Activated B cell treated with CpG ODN at 0.5 μM for 24 hours (primary cell): ENCODE data around the gene FFAR4. TPM values are rescaled to one million over a fixed set of nuclear protein-coding genes. Genes with fewer than 3 reads are reported as not detected.

Experiments used
- ATAC-seq: fragments of 200-7000 bp; cut with Tn5 transposase; one replicate; pipeline ENCODE4 v1.10.0; 2021; ENCODE audit warnings: low read depth, mild to moderate bottlenecking, moderate library complexity
- CTCF ChIA-PET: fragments of 350-600 bp; sonication (Branson Sonifier 250); formaldehyde crosslinking; loops from one replicate; lab custom pipeline; 2021; ENCODE audit warnings: antibody characterized with exemption; lab: Charles Lee
- POLR2A ChIA-PET: fragments of 350-600 bp; sonication (Branson Sonifier 250); formaldehyde crosslinking; loops from one replicate; lab custom pipeline; 2021; ENCODE audit warnings: antibody characterized with exemption; lab: Charles Lee
- DNase-seq: peaks from one replicate; pipeline ENCODE4 v3.0.0; 2022
- H3K27ac Mint-ChIP-seq: one replicate; pipeline ENCODE4 v1.8.0; 2020; ENCODE audit warnings: mixed read lengths
- H3K27me3 Mint-ChIP-seq: one replicate; pipeline ENCODE4 v1.8.0; 2021; ENCODE audit warnings: mixed read lengths
- H3K36me3 Mint-ChIP-seq: one replicate; pipeline ENCODE4 v1.8.0; 2021; ENCODE audit warnings: low read depth, mixed read lengths
- H3K4me1 Mint-ChIP-seq: one replicate; pipeline ENCODE4 v1.8.0; 2021; ENCODE audit warnings: mixed read lengths
- H3K4me3 Mint-ChIP-seq: one replicate; pipeline ENCODE4 v1.8.0; 2020; ENCODE audit warnings: mild to moderate bottlenecking, mixed read lengths
- H3K9me3 Mint-ChIP-seq: one replicate; pipeline ENCODE4 v1.8.0; 2020; ENCODE audit warnings: mixed read lengths
- intact Hi-C: fragments of 100-400 bp; cut with micrococcal nuclease; formaldehyde crosslinking; loops from one replicate; pipeline ENCODE4 v1.15.1; 2024
- total RNA-seq: library from RNA; stranded (reverse); gene quantifications from 2 replicates; pipeline ENCODE4 v1.2.3, GENCODE V29; 2022
- TF ChIP-seq, protein P1 (sequence below): fragments of 200-600 bp; IDR thresholded peaks from one replicate; pipeline ENCODE4 v1.8.0; 2022; ENCODE audit warnings: antibody characterized with exemption, mild to moderate bottlenecking

The FFAR4 gene
- total RNA-seq, 1 donor from 2014 or later = not detected

DNA sequence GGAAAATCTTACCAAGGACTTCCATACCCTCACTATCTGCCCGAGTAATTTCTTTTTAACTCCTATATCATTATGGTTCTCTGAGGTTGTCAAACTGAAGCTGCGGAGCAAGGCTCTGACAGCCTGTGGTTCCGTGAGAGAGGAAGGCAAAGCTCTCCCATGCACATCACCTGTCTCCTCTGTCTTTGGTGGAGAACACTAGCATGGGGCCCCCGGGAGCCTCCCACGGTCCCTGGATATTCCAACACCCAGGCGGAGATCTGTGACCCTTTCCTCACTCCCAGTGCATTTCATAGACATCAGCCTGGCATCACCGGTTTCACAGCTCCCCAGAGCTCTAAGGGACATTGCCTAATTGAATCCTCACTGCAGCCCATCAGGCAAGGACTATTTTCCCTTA is 24.2 kb downstream of the FFAR4 start:
- POLR2A ChIA-PET = no interaction called here
- TF ChIP-seq, protein P1, sequence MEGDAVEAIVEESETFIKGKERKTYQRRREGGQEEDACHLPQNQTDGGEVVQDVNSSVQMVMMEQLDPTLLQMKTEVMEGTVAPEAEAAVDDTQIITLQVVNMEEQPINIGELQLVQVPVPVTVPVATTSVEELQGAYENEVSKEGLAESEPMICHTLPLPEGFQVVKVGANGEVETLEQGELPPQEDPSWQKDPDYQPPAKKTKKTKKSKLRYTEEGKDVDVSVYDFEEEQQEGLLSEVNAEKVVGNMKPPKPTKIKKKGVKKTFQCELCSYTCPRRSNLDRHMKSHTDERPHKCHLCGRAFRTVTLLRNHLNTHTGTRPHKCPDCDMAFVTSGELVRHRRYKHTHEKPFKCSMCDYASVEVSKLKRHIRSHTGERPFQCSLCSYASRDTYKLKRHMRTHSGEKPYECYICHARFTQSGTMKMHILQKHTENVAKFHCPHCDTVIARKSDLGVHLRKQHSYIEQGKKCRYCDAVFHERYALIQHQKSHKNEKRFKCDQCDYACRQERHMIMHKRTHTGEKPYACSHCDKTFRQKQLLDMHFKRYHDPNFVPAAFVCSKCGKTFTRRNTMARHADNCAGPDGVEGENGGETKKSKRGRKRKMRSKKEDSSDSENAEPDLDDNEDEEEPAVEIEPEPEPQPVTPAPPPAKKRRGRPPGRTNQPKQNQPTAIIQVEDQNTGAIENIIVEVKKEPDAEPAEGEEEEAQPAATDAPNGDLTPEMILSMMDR = no peak
- Mint-ChIP-seq H3K9me3 (no peaks in the 10 kb centered on the region), H3K36me3 (no peaks in the 10 kb centered on the region), H3K4me3 (no peak overlapping the region), H3K27ac (no peak overlapping the region), H3K4me1 (no peaks in the 10 kb centered on the region), H3K27me3 (peaks cover 5% of the 10 kb centered on the region)
- ATAC-seq (no peak), DNase-seq (no peak)
- CTCF ChIA-PET = no interaction called here
- intact Hi-C loops = no loop called here

DNA sequence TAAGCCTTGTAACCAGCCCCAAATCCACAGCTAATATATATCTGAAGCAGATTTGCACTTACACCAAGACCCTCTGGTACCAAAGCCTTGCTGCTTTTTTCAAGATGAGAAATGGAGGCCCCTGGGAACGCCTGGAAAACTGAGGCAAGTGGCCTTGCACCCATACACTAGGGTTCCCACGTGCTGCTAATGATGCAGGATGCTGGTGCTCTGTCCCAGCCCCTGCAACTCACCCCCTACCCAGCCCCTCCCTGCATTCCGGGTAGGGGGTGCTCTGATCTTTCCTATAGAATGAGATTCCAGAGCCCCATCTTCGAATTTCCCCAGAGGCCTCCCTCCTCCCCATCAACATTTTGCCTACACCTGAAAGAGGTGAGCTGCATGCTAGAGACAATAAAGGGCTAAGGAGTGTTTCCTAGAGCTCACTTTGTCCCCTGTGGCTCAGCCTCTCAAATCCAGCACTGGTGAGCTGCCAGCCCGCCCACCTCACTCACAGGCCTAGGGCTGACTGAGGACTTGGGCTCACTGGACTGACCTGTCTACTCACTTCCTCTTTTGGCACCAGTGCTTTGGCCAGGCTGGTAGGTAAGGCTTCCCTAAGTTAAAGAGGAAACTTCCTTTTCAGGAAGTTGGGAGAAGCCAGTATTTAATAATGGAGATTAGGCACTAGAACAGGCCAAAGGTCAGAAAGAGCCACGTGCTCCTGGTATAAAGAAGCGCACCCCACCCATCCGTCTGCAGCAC is 24.8 kb downstream of the FFAR4 start:
- CTCF ChIA-PET = no interaction called here
- ATAC-seq (no peak), DNase-seq (no peak)
- no peaks in the 10 kb centered on the region for H3K9me3 Mint-ChIP-seq
- H3K4me3 Mint-ChIP-seq = no peak overlapping the region
- H3K27me3 Mint-ChIP-seq = peaks cover 5% of the 10 kb centered on the region
- H3K36me3 Mint-ChIP-seq = no peaks in the 10 kb centered on the region
- H3K4me1 Mint-ChIP-seq = no peaks in the 10 kb centered on the region
- intact Hi-C loops = no loop called here
- POLR2A ChIA-PET = no interaction called here
- no peak overlapping the region for H3K27ac Mint-ChIP-seq
- TF ChIP-seq, protein P1 = no peak

DNA sequence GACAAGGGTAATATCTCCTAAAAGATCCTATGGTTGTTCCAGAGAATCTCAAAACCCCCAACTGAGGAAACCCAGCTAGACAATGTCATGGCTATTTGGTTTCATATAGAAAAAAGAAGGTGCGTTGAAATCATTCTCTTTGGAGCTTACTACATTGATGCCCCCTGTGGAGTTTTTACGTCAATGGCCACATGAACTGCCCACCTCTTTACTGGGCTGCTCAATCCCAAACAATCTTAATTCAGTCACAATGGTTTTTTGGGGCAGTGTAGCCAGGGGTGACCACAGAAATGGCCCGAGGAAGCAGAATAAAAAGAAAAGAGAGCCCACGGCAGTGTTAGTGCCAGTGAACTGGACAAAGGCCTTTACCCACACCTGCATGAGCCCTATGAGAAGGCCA is 26.8 kb downstream of the FFAR4 start:
- H3K4me3 Mint-ChIP-seq = no peak overlapping the region
- TF ChIP-seq, protein P1 = no peak
- CTCF ChIA-PET = no interaction called here
- H3K36me3 Mint-ChIP-seq = no peaks in the 10 kb centered on the region
- no peak for DNase-seq
- no peak overlapping the region for H3K27ac Mint-ChIP-seq
- POLR2A ChIA-PET = no interaction called here
- intact Hi-C loops = no loop called here
- no peak for ATAC-seq
- H3K27me3 Mint-ChIP-seq = peaks cover 6% of the 10 kb centered on the region
- H3K9me3 Mint-ChIP-seq = no peaks in the 10 kb centered on the region
- no peaks in the 10 kb centered on the region for H3K4me1 Mint-ChIP-seq

DNA sequence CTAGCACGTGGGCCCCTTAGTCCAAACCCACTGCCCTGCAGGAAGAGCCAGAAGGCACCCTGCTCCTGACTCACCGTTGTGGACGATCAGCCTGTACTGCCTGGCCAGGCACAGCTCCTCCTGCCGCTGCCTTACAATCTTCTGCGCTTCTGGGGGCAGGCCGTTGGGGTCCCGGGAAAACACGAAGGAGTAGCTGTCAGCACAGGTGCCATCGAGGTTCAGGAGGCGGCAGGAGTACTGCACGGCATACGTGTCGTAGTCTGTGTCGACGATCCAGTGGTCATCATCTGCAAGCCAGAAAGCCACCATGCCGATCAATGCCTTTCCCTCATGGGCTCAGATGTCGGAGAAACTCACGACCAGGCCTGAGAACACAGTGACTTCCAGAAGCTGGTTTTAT is 27.3 kb downstream of the FFAR4 start:
- Mint-ChIP-seq H3K36me3 (no peaks in the 10 kb centered on the region), H3K27ac (no peak overlapping the region), H3K4me1 (no peaks in the 10 kb centered on the region), H3K9me3 (no peaks in the 10 kb centered on the region), H3K4me3 (no peak overlapping the region), H3K27me3 (peaks cover 6% of the 10 kb centered on the region)
- POLR2A ChIA-PET = no interaction called here
- intact Hi-C loops = no loop called here
- CTCF ChIA-PET = no interaction called here
- DNase-seq (no peak), ATAC-seq (no peak)
- TF ChIP-seq, protein P1 = no peak

DNA sequence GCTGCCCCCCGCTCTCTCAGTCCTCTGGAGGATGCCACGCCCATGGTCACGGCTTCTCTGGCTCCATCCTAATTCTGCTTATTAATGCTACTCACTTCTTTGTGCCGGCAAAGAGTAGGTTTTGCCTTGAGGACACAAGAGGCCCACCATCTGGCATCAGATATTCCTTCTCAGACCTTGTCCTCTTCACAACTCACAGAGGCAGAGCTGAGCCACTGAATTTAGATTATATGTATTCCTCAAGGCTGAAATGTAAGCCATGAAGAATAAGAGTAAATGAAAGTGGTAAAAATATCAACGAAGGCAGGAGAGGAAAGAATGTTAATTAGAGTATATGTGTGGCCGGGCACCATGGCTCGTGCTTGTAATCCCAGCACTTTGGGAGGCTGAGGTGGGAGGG is 28.1 kb downstream of the FFAR4 start:
- TF ChIP-seq, protein P1 = no peak
- H3K4me3 Mint-ChIP-seq = no peak overlapping the region

More for the DNA sequence above, 28.1 kb downstream of the FFAR4 start:
- peaks cover 7% of the 10 kb centered on the region for H3K27me3 Mint-ChIP-seq
- no peaks in the 10 kb centered on the region for H3K9me3 Mint-ChIP-seq
- DNase-seq (no peak), ATAC-seq (no peak)
- no peaks in the 10 kb centered on the region for H3K36me3 Mint-ChIP-seq
- CTCF ChIA-PET = no interaction called here
- no peaks in the 10 kb centered on the region for H3K4me1 Mint-ChIP-seq
- POLR2A ChIA-PET = no interaction called here
- intact Hi-C loops = no loop called here
- no peak overlapping the region for H3K27ac Mint-ChIP-seq
